ENCODE results near the gene SEMA5B.

GRCh38 chr3:122996038-122996580 lies 31.5 kb downstream of the SEMA5B start:
- no peak for TF ChIP-seq CTCF (IDR thresholded peaks at IDR 0.05)
- no peak for TF ChIP-seq POLR2A (IDR thresholded peaks at IDR 0.05)
